HG03097 (cell line): Measurements from ENCODE around the gene MTG2.

Source experiments
- ATAC-seq: cut with Tn5 transposase; IDR thresholded peaks from one replicate; pipeline ENCODE4 v1.9.1; 2021; ENCODE audit not compliant: unreplicated experiment, low FRiP score

Gene MTG2

GRCh38 chr20:62230696-62231095 is 47.9 kb downstream of the MTG2 start:
- no peak for ATAC-seq

- ATAC-seq: no peak
These were observed 48.5 kb downstream of the MTG2 start for GRCh38 chr20:62231292-62231691.

GRCh38 chr20:62232194-62232593 is 49.4 kb downstream of the MTG2 start:
- ATAC-seq: no peak

- ATAC-seq: no peak
These were observed 50.2 kb downstream of the MTG2 start for GRCh38 chr20:62232770-62233645.

- ATAC-seq: no peak
These were observed 50.9 kb downstream of the MTG2 start for GRCh38 chr20:62233684-62234083.

- ATAC-seq: no peak
These were observed 51.5 kb downstream of the MTG2 start for GRCh38 chr20:62234339-62234738.

GRCh38 chr20:62235001-62235776 is 52.4 kb downstream of the MTG2 start:
- ATAC-seq: no peak

GRCh38 chr20:62235777-62236157 is 52.9 kb downstream of the MTG2 start:
- ATAC-seq: no peak

- no peak for ATAC-seq
These were observed 53.4 kb downstream of the MTG2 start for GRCh38 chr20:62236200-62236599.

- ATAC-seq: no peak
These were observed 54.1 kb downstream of the MTG2 start for GRCh38 chr20:62236766-62237513.

- ATAC-seq: no peak
These were observed 54.6 kb downstream of the MTG2 start for GRCh38 chr20:62237514-62237800.

GRCh38 chr20:62237801-62238568 is 55.2 kb downstream of the MTG2 start, which contains the start of gene OSBPL2:
OSBPL2 (plus strand) TSS chr20:62238521; CDS start chr20:62256185, 17,664 bp downstream.
- peak; percentile 96 for ATAC-seq

GRCh38 chr20:62238569-62239277 is 55.9 kb downstream of the MTG2 start:
- ATAC-seq: peak; percentile 7

GRCh38 chr20:62239278-62239879 is 56.6 kb downstream of the MTG2 start:
- ATAC-seq: no peak

- no peak for ATAC-seq
These were observed 57.3 kb downstream of the MTG2 start for GRCh38 chr20:62240020-62240685.

- ATAC-seq: no peak
These were observed 58.7 kb downstream of the MTG2 start for GRCh38 chr20:62241506-62241905.

- no peak for ATAC-seq
These were observed 59.3 kb downstream of the MTG2 start for GRCh38 chr20:62242176-62242575.

GRCh38 chr20:62243106-62243505 is 60.3 kb downstream of the MTG2 start:
- no peak for ATAC-seq
